Sigmoid colon (tissue), 7 donors: Measurements from ENCODE around the gene REN. TPM values are rescaled to one million over a fixed set of nuclear protein-coding genes. Genes with fewer than 3 reads are reported as not detected.
A peak's percentile ranks its signal among the peaks of the same experiment; 100 is the strongest.

Experiments used
- DNase-seq: peaks from one replicate; pipeline ENCODE4 v3.0.0-alpha.2; 2019
- H3K27ac ChIP-seq, 4 donors: fragments of 200-600 bp; sonication (generic); one replicate each; pipeline ENCODE4 v1.5.1; 2016 to 2019; ENCODE audit warnings: mild to moderate bottlenecking in 1 of 4
- H3K27me3 ChIP-seq, 3 donors: fragments of 200-600 bp; sonication (generic); one replicate each; pipeline ENCODE4 v1.5.1; 2019; ENCODE audit warnings: mild to moderate bottlenecking in 1 of 3
- H3K36me3 ChIP-seq, 4 donors: fragments of 200-600 bp; sonication (generic); one replicate each; pipeline ENCODE4 v1.5.1; 2016 to 2019
- H3K4me1 ChIP-seq, 4 donors: fragments of 200-600 bp; sonication (generic); one replicate each; pipeline ENCODE4 v1.5.1; 2017 to 2019
- H3K4me3 ChIP-seq, 4 donors: fragments of 200-600 bp; sonication (generic); one replicate each; pipeline ENCODE4 v1.5.1; 2017 to 2019; ENCODE audit warnings: mild to moderate bottlenecking in 2 of 4, moderate library complexity in 1 of 4
- H3K9me3 ChIP-seq, 4 donors: fragments of 200-600 bp in 3 of 4; sonication (generic) in 3 of 4; one replicate each; pipeline versions ENCODE4 v1.5.1 to v1.6.1; 2013 to 2019
- CTCF ChIP-seq, 4 experiments: fragments of 450-650 bp in 3 of 4; fragments of 200-600 bp in 1 of 4; IDR thresholded peaks; one replicate each; pipeline ENCODE4 v1.5.1; 2016 to 2019; ENCODE audit warnings: antibody characterized with exemption in 4 of 4, mild to moderate bottlenecking in 3 of 4, moderate library complexity in 2 of 4
- EP300 ChIP-seq, 4 donors: sonication (generic); formaldehyde crosslinking; IDR thresholded peaks; one replicate each; pipeline ENCODE4 v1.6.1; 2017; ENCODE audit warnings: antibody characterized with exemption in 4 of 4
- POLR2A ChIP-seq, 2 donors: fragments of 450-650 bp; IDR thresholded peaks; one replicate each; pipeline ENCODE4 v1.6.1; 2016; ENCODE audit warnings: antibody characterized with exemption in 2 of 2, mild to moderate bottlenecking in 2 of 2, moderate library complexity in 2 of 2
- POLR2AphosphoS5 ChIP-seq, 4 donors: sonication (generic); formaldehyde crosslinking; IDR thresholded peaks; one replicate each; pipeline ENCODE4 v1.6.1; 2017; ENCODE audit warnings: antibody characterized with exemption in 4 of 4
- WGBS, 2 donors: extraction: QIAGEN DNeasy Blood & Tissue Kit; methylation state at CpG; one replicate each; pipeline ENCODE4 v1.1.7; 2013; 5-methylcytosine and 5-hydroxymethylcytosine counted together
- intact Hi-C: fragments of 100-400 bp; cut with DNase I; formaldehyde crosslinking; loops from one replicate; pipeline ENCODE4 v1.15.1; 2023
- polyA plus RNA-seq, 3 donors: library from polyadenylated mRNA; stranded (reverse); fragments of 200-250 nt; gene quantifications; one replicate each; pipeline ENCODE4 v1.2.3, GENCODE V29; 2013
- total RNA-seq, 4 donors: library from RNA; depleted of rRNA; stranded (reverse); fragments of >200 nt; gene quantifications; one replicate each; pipeline ENCODE4 v1.1.0, GENCODE V29; 2016
- donor health status: healthy with polysubstance abuse.
- donor health status: Bipolar disorder and iron deficiency.
- donor health status: healthy.

The REN gene
- total and polyA plus RNA-seq, 7 donors: 0.32 to 1.8 (median 0.92) TPM; not detected in 4

- DNase-seq: no peak
- H3K4me1 ChIP-seq: no peaks in the 10 kb centered on the region
- intact Hi-C loops: no loop called here
- no peaks in the 10 kb centered on the region for H3K27me3 ChIP-seq
- no peaks in the 10 kb centered on the region for H3K36me3 ChIP-seq
- H3K9me3 ChIP-seq: peaks cover 0 to 9% (median 3%) of the 10 kb centered on the region in 4 donors
- H3K4me3 ChIP-seq: no peak overlapping the region
- 84 to 92% methylated on average over 4 of the region's 4 CpGs for WGBS, 2 donors
- H3K27ac ChIP-seq: no peak overlapping the region
- TF ChIP-seq CTCF (IDR thresholded peaks at IDR 0.05): no peak
- TF ChIP-seq EP300 (IDR thresholded peaks at IDR 0.05): no peak
- no peak for TF ChIP-seq POLR2AphosphoS5 (IDR thresholded peaks at IDR 0.05)
- no peak for TF ChIP-seq POLR2A (IDR thresholded peaks at IDR 0.05)
Observed at GRCh38 chr1:204169858-204170257, 3.7 kb upstream of the REN start.

DNA sequence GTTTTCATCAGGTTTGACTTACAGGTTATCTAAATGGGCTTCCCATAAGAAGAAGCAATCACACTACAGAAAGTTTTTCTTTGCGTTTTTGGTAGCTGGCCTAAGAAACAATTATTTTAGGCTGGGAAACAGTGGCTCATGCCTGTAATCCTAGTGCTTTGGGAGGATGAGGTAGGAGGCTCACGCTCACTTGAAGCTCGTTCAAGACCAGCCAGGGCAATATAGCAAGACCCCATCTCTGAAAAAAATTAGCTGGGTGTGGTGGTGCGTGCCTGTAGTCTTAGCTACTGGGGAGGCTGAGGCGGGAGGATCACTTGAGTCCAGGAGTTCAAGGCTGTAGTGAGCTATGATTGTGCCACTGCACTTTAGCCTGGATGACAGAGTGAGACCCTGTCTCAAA lies 1.6 kb upstream of the REN start:
- intact Hi-C loops: no loop called here
- 83 to 90% methylated on average over 5 of the region's 5 CpGs for WGBS, 2 donors
- DNase-seq: no peak

GRCh38 chr1:204162494-204163074 lies 3.6 kb downstream of the REN start:
- Histone ChIP-seq H3K36me3 (no peaks in the 10 kb centered on the region), H3K27ac (no peak overlapping the region), H3K4me3 (no peak overlapping the region), H3K27me3 (peaks cover 0 to 10% (median 0%) of the 10 kb centered on the region in 3 donors), H3K4me1 (no peaks in the 10 kb centered on the region), H3K9me3 (no peaks in the 10 kb centered on the region)
- intact Hi-C loops: loop anchor here (1.0 kb wide), 2 partner anchors 45 to 201 kb away; no protein-coding TSS in a partner anchor
- DNase-seq: peak; percentile 86
- 8 to 16% methylated on average over 7 of the region's 7 CpGs for WGBS, 2 donors
- TF ChIP-seq CTCF (IDR thresholded peaks at IDR 0.05) (peak; percentile 90 to 98 (median 94)), POLR2AphosphoS5 (IDR thresholded peaks at IDR 0.05) (no peak), EP300 (IDR thresholded peaks at IDR 0.05) (no peak)

More for the DNA sequence above, 1.6 kb upstream of the REN start:
- Histone ChIP-seq H3K4me3 (no peak overlapping the region), H3K27me3 (no peaks in the 10 kb centered on the region), H3K9me3 (peaks cover 0 to 9% (median 3%) of the 10 kb centered on the region in 4 donors), H3K27ac (no peak overlapping the region), H3K36me3 (no peaks in the 10 kb centered on the region), H3K4me1 (no peaks in the 10 kb centered on the region)
- TF ChIP-seq POLR2A (IDR thresholded peaks at IDR 0.05): no peak
- no peak for TF ChIP-seq EP300 (IDR thresholded peaks at IDR 0.05)
- TF ChIP-seq POLR2AphosphoS5 (IDR thresholded peaks at IDR 0.05): no peak
- TF ChIP-seq CTCF (IDR thresholded peaks at IDR 0.05): no peak

DNA sequence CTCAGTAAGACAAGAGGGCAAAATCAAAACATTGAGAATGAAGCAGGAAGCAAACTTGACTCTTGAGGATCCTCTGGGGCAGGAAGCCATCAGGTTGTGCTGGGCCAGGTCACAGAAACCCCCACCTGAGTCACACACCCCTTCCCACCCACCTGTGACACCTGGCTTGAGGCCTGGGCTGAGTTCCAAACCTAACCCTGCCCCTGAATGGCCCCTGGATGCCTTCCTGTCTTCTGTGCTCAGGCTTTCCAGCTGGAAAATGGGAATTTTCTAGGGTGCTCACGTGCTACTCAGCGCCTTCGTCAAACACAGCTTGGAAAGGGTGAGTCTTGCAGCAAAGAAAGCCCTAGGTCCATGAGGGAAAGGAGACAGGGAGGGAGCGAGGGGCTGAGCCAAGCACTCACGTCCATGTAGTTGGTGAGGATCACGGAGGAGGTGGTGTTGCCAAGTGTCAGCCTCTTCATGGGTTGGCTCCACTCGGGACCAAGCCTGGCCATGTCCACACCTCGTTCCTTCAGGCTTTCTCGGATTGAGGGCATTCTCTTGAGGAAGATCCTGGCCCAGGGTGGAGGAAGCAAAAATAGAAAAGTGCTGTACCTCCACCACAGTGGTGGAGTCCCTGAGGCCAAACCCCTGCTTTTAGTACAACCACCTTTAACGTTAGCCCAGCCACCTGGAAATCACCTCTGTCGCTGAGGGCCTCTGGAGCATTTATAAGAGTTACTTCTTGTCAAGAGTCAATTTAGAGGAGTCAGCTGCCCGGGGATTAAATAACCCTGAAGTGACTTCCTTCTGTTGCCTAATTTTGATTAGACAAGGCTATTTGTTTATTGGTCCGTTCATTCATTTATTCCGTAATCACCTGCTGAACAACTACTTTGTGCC lies 4.3 kb downstream of the REN start:
- TF ChIP-seq EP300 (IDR thresholded peaks at IDR 0.05): no peak
- TF ChIP-seq CTCF (IDR thresholded peaks at IDR 0.05): no peak
- no peak for TF ChIP-seq POLR2AphosphoS5 (IDR thresholded peaks at IDR 0.05)
- no peak for TF ChIP-seq POLR2A (IDR thresholded peaks at IDR 0.05)
- Histone ChIP-seq H3K27ac (no peak overlapping the region), H3K36me3 (no peaks in the 10 kb centered on the region), H3K9me3 (no peaks in the 10 kb centered on the region), H3K4me3 (no peak overlapping the region), H3K27me3 (peaks cover 0 to 10% (median 0%) of the 10 kb centered on the region in 3 donors), H3K4me1 (no peaks in the 10 kb centered on the region)
- no peak for DNase-seq
- intact Hi-C loops: loop anchor here (1.0 kb wide), 2 partner anchors 45 to 201 kb away; no protein-coding TSS in a partner anchor
- 55 to 74% methylated on average over 14 of the region's 14 CpGs for WGBS, 2 donors
